Bone marrow (tissue), 2 donors: ENCODE data around the gene MDM2.

ENCODE experiments used
- DNase-seq, 2 donors: peaks; one replicate each; lab custom pipeline; 2025; lab: John Stamatoyannopoulos, UW

Gene MDM2

GRCh38 chr12:68878846-68879245 lies 70.9 kb downstream of the MDM2 start:
- DNase-seq = no peak

- DNase-seq = no peak
Measured at GRCh38 chr12:68880660-68881325, 72.8 kb downstream of the MDM2 start.

GRCh38 chr12:68882251-68882964 lies 74.4 kb downstream of the MDM2 start:
- no peak for DNase-seq

GRCh38 chr12:68883151-68883550 lies 75.2 kb downstream of the MDM2 start:
- DNase-seq = no peak

- no peak for DNase-seq
Measured at GRCh38 chr12:68884251-68884650, 76.3 kb downstream of the MDM2 start.

- DNase-seq = no peak
Measured at GRCh38 chr12:68885381-68885780, 77.4 kb downstream of the MDM2 start.

GRCh38 chr12:68886636-68887572 lies 78.9 kb downstream of the MDM2 start:
- no peak for DNase-seq

- DNase-seq = no peak
Measured at GRCh38 chr12:68887641-68888040, 79.7 kb downstream of the MDM2 start.

- DNase-seq = no peak
Measured at GRCh38 chr12:68888243-68888642, 80.3 kb downstream of the MDM2 start.

GRCh38 chr12:68890701-68891113 lies 82.7 kb downstream of the MDM2 start:
- no peak for DNase-seq

GRCh38 chr12:68891141-68891540 lies 83.2 kb downstream of the MDM2 start:
- DNase-seq = no peak

- DNase-seq = no peak
Measured at GRCh38 chr12:68893201-68893600, 85.2 kb downstream of the MDM2 start.

GRCh38 chr12:68893741-68894140 lies 85.8 kb downstream of the MDM2 start:
- no peak for DNase-seq

- no peak for DNase-seq
Measured at GRCh38 chr12:68894276-68894855, 86.4 kb downstream of the MDM2 start.

- no peak for DNase-seq
Measured at GRCh38 chr12:68896881-68897540, 89.0 kb downstream of the MDM2 start.

- no peak for DNase-seq
Measured at GRCh38 chr12:68899251-68899771, 91.3 kb downstream of the MDM2 start.

GRCh38 chr12:68900241-68900640 lies 92.3 kb downstream of the MDM2 start:
- no peak for DNase-seq
